GM19397 (cell line): ENCODE measurements around the gene KIF11.

Experiments used
- ATAC-seq: cut with Tn5 transposase; IDR thresholded peaks from one replicate; pipeline ENCODE4 v1.9.1; 2021; ENCODE audit warnings: mild to moderate bottlenecking, moderate library complexity; ENCODE audit not compliant: unreplicated experiment

The KIF11 gene

DNA sequence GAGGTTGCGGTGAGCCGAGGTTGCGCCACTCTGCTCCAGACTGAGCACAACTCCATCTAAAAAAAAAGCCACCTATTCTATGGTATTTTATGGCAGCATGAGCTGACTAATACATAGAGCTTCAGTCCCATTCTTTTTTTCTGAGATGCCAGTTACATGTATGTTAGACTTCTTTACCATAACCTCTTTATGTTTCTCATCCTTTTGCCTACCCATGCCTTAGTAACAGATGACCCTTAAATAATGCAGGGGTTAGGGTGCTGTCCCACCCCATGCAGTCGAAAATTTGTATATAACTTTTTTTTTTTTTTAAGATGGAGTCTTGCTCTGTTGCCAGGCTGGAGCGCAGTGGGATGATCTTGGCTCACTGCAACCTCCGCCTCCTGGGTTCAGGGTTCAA, 74.1 kb downstream of the KIF11 start:
- ATAC-seq, result no peak

DNA sequence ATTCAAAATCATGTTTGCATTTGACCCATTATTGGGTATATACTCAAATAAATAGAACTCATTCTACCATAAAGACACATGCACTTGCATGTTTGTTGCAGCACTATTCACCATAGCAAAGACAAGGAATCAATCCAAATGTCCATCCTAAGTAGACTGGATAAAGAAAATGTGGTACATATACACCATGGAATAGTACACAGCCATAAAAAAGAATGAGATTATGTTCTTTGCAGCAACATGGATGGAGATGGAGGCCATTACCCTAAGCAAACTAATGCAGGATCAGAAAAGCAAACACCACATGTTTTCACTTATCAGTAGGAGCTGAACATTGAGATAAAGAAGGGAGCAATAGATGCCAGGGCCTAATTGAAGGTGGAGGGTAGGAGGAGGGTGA, 84.8 kb downstream of the KIF11 start:
- ATAC-seq, result no peak

GRCh38 chr10:92678206-92678605, 85.3 kb downstream of the KIF11 start:
- ATAC-seq, result no peak

- ATAC-seq, result no peak
Observed at GRCh38 chr10:92681306-92681834, 88.4 kb downstream of the KIF11 start.

DNA sequence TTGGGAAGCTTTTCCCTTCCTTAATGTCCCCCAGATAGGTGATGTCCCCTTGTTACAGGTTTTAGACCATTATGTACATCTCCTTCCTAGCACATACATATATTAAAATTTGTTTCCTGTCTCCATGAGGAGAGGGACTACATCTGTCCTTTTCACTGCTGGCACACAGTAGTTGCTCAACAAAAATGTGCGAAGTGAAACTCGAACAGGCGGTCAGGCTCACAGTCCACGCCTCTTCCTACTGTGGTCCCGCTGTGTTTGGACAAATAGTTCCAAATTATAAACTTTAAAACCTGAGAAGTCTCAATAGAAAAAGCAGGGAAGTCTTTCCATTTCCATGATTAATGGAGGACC, 95.6 kb downstream of the KIF11 start:
- ATAC-seq, result no peak

GRCh38 chr10:92688927-92689662, 96.2 kb downstream of the KIF11 start:
- ATAC-seq, result peak; percentile 30

DNA sequence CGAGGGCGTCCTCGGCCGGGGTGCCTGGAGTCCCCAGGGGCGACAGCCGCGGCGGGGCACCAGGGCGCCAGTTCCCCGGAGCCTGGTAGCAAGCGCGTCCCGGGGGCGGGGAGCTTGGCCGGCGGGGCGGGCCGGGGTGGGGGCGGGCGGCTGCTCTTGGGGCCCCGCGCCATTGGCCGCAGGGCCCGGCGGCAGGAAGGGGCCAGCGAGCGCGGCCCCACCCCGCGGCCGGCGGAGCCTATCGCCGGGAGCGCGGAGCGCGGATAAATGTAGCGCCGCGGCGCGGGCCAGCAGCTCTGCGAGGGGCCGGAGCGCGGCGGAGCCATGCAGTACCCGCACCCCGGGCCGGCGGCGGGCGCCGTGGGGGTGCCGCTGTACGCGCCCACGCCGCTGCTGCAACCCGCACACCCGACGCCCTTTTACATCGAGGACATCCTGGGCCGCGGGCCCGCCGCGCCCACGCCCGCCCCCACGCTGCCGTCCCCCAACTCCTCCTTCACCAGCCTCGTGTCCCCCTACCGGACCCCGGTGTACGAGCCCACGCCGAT, 96.8 kb downstream of the KIF11 start, which contains the start of gene HHEX:
Gene HHEX, plus strand, starts transcription at position 293 of the 548 bp plus-strand sequence. Its CDS starts 32 bp downstream, at position 325.
- ATAC-seq, result peak; percentile 45

GRCh38 chr10:92690211-92690914, 97.4 kb downstream of the KIF11 start:
- ATAC-seq, result no peak

DNA sequence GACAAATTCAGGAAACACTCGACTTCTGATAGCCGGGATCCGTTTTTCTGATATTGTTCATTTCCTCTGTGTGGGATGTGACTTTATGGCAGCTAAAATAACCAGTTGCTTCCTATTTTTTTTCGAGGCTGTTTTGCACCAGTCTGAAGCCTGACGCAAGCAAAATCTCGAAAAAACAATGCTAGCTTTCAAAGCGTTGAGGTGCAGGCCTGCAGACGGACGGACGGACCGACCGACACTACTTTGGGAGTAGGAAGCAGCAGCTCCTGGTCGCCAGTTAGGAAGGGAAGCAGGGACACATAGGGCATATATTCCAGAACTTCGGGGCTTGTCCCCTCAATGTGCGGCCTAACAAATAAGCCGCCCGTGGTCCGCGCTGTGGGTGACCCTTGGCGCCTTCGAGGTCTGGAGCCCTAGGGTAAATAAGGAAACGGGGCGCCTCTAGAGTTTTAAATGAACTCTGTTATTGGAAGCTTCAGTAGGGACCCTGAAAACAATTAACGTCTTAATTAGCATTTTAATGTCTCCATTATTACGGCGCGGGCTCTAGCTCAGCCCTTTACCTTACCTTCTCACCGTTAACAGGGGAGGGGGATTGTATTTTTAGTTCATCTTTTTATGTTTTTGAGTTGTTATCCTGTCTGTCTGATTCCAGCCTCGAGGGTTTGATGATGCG, 98.1 kb downstream of the KIF11 start:
- no peak for ATAC-seq

GRCh38 chr10:92691591-92692079, 98.7 kb downstream of the KIF11 start:
- no peak for ATAC-seq

DNA sequence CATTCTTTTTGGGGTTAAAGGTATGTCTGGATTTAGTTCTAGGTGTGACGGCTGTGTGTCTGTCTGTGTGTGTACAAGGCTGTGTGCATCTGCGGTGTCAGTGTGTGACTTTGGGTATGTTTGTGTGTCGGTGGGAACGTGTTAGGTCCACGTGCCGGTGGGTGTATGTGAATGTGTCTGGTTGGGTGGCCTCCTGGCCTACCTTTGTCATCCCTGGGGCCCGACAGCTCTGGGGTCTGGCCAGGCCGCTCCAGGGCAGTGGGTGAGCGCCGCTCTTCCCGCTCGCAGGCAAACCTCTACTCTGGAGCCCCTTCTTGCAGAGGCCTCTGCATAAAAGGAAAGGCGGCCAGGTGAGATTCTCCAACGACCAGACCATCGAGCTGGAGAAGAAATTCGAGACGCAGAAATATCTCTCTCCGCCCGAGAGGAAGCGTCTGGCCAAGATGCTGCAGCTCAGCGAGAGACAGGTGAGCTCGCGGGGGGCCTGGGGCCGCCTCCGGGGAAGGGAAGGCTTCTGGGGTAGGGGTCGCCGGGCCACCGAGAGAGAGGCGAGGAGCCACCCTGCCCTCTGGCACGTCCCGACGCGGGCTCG, 99.2 kb downstream of the KIF11 start:
- no peak for ATAC-seq

DNA sequence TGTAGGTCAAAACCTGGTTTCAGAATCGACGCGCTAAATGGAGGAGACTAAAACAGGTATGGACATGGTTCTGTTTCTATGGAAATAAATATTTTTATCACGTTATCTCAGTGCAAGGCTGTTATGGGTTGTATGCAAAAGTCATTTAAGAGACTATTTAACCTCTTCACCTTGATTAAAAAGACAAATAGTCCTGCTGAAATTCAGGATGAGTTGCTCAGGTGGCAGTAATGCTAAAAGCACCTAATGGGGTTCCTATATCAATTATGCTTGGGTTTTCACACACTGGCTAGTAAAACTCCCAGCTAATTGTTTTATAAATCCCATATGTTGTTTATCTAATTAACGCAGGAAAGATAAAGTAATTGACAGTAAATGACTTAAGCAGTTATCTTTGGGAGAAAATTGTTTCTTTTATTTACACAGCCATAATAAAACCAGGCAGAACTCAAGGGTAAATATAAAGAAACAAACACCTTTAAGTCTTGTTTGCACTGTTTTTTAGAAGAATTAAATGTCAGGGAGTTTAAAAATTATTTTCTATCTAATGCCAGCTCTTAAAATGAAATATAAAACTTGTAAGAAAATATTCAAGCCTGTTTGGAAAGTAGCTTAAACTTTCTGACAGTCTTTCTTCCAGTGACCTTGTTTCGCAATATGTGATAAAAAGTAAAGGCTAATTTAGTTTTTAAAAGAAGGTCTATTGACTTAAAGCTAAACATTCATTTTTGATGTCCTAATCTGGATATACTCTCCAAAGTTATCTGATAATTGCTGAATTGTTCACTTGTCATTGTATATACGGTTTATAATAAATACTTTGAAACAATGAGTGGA, 100.0 kb downstream of the KIF11 start:
- no peak for ATAC-seq

DNA sequence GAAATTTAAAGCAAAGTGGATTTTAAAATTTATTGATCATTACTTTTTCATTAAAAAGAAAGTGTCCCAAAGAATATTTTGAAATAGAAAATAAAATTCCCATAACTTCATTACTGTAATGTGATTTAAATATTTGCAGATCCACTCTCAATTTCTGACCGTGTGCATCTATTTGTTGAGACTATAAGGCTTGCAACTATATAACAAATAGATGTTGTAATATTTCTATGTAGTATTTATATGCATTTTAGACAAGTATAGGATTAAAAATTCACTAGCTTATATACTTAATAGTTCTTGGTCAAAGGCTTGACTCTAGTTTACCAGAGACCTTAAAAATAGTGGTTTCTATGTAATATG, 100.6 kb downstream of the KIF11 start:
- ATAC-seq, result no peak

DNA sequence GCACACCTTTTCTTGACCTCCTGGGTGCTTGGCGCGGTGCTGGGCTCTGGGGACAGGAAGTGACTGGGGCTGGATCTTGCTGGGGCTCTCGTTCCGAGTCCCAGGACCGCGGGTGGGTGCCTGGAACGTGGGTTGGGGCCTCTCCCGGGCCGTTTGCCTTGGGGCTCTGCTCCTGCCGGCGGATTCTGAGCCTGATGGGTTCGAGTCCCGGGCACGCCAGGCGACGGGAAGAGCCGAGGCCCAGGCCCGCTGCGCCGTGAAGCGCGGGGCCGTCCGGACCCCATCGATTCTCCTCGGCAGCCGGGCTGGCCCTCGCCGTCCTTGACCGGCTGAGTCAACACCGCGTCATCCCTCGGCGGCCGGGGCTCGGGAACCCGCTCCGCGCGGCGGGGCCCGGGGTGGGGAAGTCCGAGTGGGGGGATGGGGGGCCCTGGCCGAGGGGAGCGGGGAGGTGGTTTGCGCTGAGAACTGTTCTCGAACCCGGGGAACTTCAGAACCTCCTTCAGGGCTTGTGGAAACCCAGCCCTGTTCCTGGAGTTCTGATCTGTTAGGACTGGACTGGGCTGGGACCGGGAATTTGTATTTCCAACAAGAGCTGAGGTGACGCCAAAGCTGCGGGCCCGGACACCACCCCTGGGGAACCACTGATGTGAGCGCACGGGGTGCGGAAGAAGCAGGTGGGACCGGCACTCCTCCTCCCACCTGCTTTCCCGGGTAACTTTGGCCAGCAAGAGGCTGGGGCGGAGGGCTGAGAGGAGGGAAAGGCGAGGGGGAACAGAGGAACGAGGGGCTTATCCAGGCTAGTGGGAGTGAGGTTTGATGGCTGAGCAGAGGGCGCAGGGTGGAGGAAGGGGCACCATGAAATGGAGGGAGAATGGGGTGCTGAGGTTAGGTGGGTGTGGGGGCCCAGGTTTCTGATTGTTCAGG, 103.0 kb downstream of the KIF11 start:
- no peak for ATAC-seq

GRCh38 chr10:92696606-92697383, 103.9 kb downstream of the KIF11 start:
- ATAC-seq, result no peak

DNA sequence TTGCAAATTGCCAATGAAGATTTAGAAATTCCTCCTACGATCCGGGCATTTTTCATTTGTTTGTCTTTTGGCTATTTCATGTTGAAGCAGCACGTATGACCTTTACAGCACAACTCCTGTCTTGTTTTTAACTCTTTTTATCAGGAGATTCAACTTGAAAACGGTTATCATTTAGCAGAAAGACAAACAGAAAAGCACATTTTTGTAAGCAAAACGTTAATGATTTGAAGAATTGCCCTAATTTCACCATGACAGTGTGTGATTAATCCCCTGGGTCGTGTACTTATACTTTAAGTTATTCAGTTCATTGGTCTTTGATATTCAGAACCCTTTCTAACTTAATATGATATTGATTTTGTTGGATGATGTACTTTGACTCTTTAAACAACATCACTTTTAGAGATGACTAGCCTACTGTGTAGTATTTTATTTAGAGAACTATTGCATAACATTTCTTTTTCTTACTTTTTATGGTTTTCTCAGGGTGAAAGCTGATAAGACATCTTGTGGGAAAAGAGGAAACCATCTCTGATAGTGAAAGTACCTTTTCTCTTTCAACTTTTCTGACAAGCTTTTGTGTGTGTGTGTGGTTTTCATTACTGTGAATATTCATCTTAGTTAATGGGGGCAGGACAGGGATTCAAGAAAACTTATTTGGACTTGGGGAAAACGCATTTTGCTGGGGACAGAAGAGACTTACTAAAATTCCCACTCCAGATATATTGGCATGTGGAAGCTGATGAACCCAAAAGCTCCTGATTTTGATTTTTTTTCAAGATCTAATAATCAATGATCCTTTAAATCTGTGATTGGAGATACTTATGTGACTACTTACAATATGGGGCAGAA, 105.0 kb downstream of the KIF11 start:
- no peak for ATAC-seq

DNA sequence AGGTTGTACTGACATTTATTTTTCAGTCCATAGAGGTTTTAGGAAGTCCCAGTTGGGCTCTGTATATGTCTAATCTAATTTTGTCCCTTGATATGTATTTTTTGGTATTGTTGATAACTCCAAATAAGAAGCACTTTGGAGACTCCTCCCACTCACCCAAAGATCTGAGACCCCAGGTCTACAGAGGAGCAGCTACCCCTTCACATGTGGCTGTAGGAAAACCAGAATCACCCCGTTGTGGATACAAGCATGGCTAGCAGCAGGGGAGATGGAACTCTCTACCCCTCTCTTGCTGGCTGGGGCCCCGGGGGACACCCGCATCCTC, 106.2 kb downstream of the KIF11 start:
- ATAC-seq, result no peak
